GM18526 (cell line): ENCODE data around the gene RPL18.

ENCODE experiments used
- POLR2A ChIP-seq: IDR thresholded peaks from 3 replicates; pipeline ENCODE4 v1.6.1; 2011; ENCODE audit not compliant: insufficient read length; ENCODE audit errors: extremely low read depth

The RPL18 gene

DNA sequence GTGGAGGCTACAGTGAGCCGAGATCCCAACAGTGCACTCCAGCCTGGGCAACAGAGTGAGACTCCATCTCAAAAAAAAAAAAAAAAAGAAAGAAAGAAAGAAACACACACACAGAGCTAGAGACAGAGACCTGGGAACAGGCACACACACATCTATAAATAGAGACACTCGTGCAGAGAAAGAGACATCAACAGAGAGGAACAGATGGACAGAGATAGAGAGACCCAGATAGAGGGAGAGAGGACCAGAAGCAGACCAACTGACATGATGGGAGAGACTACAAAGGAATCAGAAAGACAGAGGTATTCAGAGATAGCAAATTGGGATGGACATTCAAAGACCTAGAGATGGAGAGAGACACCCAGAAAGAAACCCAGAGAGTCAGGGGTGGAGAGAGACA is 29.2 kb upstream of the RPL18 start:
- TF ChIP-seq POLR2A, result no peak

DNA sequence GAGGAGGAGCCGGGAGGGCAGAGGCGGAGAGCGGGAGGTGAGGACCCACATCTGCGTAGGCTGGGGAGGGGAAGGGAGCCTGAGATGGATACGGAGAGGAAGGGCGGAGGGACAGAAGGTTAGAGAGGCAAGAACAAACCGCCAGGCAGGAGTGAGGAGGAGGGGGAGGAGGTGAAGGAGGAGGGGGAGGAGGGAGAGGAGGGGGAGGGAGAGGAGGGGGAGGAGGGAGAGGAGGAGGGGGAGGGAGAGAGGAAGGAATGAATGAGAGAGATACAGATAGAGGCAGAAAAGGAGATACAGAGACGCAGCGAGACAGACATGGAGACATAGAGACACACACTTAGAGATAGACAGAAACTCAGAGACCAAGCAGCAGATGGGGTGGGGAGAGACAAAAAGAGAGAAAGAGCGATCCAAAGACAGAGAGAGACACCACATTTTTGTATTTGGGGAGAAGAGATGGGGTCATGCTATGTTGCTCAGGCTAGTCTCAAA is 27.8 kb upstream of the RPL18 start:
- TF ChIP-seq POLR2A, result no peak

DNA sequence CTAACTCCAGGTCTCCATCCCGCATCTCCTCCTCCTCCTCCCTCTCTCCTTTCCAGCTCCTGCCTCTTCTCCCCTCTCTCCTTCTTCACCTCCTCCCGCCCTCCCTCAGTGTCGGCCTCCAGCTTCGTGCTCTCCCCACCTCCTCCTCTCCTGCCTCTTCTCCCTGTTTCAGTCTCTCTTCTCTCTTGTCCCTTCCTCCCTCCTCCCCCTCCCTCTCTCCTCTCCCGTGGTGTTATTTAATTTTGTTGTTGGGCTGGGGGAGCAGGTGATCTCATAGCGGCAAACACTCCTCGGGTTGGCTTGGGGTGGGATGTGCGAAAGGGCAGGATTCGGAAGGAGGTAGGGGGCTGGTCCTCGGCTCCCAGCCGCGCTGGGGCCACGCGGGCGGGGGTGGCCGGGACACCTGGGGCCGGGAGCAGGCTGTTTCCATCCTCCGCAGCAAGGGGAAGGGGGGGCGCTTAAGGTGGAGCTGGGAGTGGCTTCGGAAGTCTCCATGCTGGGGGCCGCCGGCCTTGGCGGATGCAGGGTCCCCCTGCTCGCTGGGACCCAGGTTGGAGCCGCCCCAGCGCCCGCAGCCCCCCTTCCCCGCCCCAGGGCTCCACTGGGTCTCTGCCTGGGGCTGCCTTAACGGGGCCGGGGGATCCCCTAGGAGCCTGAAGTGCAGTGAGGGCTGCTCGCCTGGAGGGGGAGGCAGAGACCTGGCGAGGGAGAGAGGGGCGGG is 27.2 kb upstream of the RPL18 start, which contains the start of gene CA11:
CA11 (minus strand) TSS at position 187 of the 721 bp plus-strand sequence. CDS start 555 bp downstream, outside the sequence.
- no peak for TF ChIP-seq POLR2A

DNA sequence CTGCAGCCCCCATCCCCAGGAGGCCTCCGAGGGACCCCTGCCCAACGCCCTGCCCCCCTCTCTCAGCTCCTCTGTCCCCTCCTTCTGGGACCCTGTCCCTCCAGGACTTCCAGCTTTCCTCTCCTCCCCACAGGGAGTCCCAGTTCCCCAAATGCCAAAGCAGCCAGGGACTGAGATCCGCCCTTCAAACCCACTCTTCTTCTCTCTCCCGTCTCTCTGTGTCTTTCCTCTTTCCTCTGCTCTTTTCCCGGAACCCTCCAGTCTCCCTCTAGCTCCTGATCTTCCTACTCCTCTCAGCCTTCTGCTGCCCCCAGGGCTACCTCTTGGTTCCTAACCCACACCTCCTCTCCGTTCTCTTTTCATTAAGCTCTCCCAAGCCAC is 26.6 kb upstream of the RPL18 start:
- no peak for TF ChIP-seq POLR2A

DNA sequence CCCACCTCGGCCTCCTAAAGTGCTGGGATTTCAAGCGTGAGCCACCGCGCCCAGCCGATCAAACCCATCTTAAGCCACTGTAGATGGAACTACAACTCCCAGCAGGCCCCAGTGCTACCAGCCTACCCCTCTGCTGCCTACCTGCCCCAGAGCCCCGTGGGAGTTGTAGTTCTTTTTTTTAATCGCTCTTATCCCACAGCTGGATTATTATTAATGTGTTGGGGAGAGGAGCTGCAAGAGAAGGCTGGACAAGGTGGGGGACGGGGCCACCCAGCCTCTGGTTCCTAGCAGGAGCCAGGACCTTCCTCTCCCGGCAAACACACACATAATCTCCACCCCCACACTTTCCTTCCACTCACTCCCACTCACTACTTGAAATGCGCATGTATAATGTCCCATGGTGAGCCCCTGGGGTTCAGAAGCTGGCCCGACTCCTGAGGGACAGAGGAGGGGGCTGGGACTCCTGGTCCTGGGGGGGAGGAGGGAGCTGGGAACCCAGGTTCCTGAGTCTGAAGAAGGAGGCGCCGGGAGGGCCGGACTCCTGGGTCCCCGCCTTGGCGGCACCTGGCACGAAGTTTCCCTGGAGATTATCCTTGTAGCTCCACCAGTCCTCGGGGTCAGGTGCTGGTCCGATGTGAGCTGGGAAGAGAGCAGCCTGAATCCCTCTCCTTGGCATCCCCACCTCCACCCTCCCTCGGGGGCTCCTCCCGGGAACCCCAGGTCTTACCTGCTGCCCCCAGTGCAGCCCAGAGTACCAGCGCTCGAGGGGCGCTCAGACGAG is 26.1 kb upstream of the RPL18 start:
- TF ChIP-seq POLR2A, result no peak

DNA sequence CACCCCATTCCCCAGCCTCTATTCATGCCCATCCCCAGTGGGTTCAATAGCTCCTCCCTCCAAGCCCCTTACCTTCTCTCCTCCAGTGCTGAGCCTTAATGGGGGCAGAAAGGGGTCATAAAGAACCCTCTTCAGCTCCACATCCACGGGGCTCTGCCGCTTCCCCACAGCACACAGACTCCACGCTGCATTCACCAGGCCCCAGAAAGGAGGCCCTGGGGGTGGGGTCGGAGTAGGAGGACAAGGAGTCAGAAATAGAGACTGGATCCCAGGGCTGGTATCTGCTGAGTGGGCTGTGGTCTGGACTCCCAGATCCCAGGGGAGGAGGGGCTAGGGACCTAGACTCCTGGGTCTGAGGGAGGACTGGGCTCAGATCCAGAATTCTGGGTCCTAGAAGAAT is 25.4 kb upstream of the RPL18 start:
- no peak for TF ChIP-seq POLR2A

DNA sequence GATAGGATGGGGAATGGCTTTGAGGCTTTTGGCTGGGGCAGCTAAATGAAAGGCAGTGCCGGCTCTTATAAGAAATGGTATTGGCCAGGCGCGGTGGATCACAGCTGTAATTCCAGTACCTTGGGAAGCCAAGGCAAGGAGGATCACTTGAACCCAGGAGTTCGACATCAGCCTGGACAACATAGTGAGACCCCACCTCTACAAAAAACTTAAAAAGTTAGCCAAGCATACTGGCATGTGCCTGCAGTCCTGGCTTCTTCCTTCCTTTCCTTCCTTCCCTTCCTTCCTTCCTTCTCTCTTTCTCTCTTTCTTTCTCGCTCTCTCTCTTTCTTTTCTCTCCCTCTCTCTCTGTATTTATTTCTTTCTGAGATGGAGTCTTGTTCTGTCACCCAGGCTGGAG is 23.9 kb upstream of the RPL18 start:
- no peak for TF ChIP-seq POLR2A

DNA sequence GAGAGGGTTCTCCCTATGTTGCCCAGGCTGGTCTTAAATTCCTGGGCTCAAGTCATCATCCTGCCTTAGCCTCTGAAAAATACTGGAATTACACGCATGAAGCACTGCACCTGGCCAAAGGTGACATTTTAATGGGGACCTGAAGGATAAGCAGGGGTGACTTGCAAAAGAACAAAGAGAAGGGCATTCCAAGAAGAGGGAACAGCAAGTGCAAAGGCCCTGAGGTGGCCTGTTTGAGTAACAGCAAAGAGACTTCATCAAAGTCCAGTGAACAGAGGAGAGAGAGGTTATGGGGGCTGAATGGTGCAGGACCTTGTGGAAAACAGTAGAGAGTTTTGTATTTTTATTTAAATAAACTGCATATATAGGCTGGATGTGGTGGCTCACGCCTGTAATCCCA is 22.9 kb upstream of the RPL18 start:
- no peak for TF ChIP-seq POLR2A

DNA sequence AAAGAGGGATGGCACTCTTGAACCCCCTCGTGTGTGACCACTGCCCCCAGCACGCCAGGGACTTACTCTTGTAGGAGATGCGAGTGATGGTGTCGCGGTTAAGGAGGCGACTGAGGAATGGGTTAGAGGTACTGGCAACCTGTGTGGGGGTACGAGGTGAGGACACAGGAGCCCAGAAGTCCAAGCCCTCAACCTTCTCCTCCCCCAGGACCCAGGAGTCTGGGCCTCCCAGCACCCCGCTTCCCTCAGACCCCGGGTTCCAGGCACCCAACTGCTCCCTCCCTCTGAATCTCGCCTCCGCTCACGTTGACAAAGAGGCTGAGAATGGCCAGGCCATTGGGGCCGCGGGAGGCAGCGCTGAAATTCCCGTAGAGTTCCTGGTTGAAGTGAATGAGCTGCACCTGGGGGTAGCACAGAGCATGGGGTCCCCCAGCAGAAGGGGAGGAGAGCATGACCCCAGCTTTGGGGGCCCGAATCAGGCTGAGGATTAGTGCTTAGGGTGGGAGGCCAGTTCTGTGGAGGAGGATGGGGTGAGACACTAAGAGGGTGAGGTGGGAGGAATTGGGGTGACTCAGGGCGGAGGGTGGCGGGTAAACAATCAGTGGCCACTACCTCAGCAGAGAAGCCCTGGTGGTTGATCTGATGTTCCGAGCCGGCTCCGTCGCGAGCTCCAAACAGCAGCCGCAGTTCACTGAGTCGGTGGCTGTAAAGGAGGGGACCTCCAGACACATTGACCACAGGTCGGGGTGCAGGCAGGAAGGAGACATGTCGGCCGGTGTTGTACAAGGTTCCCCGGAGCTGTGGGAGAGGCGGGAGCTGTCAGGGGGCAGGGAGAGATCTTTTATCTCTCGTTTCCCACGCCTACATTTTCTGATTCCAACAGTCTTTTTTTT is 20.8 kb upstream of the RPL18 start:
- TF ChIP-seq POLR2A, result no peak

DNA sequence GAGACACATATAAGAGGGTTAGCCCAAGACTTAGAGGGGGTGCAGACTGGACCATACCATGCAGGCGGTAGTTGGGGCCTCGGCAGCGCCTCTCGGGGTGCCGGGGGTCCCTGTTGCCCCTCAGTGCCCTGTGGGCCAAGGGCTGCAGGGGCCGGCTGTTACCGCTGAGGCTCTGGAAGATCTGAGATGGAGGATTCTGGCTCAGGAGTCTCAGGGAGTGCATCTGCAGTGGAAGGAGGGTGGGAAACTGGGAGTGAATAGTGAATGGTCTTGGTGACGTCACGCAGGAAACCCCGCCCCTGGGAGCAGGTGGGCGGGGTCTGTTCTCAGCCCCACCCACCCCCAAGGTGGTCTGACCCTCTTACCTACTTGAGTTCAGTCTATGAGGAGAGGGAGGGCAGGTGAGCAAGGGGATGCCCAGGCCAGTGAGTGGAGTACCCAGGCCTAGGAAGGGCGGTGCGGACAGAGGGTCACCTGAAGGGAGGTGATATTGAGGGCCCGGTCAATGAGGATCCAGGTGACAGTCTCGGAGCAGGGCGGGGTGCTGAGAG is 19.9 kb upstream of the RPL18 start:
- TF ChIP-seq POLR2A, result no peak

DNA sequence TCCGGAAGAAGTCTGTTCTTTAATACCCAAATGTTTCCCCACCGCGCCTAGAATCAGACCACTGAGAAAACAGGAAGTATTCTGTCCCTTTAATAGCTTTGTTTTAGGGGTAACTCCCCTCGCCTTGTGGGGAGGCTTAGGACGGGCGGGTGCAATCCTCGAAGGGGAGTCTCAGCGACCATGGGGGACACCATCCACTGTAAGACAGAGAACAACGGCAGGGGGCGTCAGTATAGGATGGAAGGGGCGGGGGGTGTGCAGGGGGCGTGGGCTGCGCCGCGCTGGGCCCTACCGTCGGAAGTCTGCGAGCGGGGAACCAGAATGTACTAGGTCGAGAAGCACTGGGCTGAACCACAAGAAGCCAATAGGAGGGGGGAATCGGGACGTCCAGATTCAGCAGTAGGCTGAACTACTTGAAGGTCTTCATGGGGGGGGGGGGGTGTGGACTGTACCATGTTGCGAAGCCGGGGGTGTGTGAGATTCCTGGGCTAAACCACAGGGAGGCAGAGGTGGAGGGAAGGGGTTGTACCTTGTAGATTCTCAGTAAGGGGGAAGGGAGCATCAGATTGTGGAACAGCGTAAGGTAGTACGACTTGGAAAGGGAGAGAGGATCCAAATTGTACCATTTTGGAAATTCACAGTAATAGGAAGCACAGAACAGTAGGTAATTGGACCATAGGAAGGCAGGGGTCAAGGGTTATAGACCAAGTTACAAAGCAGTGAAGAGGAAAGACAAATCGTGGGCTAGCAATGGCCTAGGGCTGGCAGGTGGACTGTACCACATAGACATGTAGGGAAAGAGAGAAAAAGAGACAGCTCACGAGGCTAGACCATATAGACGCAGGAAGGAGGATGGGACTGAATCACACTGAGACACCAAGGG is 19.2 kb upstream of the RPL18 start:
- TF ChIP-seq POLR2A, result no peak

DNA sequence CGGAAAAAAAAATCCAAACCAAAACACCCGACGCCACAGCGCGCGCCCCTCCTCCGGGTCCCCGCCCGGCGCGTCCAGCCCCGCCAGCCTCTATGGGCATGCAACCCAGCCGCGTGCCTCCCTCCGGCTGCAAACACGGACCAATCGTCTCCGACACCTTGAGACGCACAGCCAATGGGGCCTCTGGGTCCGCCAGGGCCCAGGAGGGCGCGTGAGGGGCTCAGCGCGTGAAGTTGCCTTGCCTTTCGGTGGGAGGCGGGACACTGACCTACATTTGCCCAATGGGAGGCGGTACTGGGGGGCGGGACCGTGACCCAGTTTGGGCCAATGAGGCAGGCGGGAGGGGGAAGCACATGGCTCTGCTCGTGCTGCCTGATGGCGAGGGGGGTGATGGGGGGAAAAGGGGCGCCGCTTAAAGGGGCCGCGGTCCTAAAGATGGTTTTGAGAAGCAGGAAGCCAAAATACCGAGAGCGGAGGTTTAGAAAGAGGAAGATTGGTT is 18.5 kb upstream of the RPL18 start:
- peak; percentile 34 for TF ChIP-seq POLR2A

DNA sequence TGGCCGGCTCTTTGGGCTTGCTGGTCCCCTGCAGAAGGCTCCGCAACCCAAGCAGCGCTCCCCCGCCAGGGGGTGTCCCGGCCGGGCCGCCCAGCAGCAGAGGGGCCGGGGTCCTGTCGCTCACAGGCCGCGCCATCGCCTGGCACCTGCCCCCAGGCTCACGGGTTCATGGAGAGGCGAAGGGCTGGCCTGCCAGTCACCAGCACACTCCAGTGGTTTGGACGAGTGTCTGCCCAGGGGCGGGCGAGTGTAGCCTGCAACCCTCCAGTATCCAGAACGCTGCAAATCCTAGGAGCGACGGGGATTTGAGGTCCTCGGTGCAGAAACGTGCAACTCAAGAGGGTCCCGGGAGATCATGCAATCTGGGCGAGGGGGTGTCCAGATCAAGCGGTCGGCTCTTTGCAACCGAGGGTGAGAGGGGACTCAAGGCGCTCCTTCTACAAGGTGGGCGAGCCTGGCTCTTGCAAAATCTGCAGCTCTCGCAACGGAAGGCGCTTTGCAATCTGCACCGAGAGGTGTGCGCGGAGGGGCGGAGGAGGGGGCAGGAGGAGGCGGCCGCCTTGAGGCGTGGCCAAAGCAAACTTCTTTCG is 18.0 kb upstream of the RPL18 start, which contains the start of gene DBP:
DBP (minus strand) TSS at position 521 of the 590 bp plus-strand sequence; CDS start at position 136, 385 bp downstream.
- TF ChIP-seq POLR2A, result no peak
